Peyer's patch (tissue), 4 donors: Measurements from ENCODE around the gene RBM5. TPM values are rescaled to one million over a fixed set of nuclear protein-coding genes. Genes with fewer than 3 reads are reported as not detected.

Experiments used
- DNase-seq, 3 donors: peaks; one replicate each; pipeline ENCODE4 v3.0.0-alpha.2; 2017 to 2019
- H3K27ac ChIP-seq, 4 donors: fragments of 200-600 bp; sonication (generic); one replicate each; pipeline ENCODE4 v1.5.1; 2016 to 2019
- H3K27me3 ChIP-seq, 2 donors: fragments of 200-600 bp; sonication (generic); one replicate each; pipeline ENCODE4 v1.5.1; 2019
- H3K36me3 ChIP-seq, 3 donors: fragments of 200-600 bp; sonication (generic); one replicate each; pipeline ENCODE4 v1.5.1; 2016 to 2019
- H3K4me1 ChIP-seq, 4 donors: fragments of 200-600 bp; sonication (generic); one replicate each; pipeline ENCODE4 v1.5.1; 2016 to 2019
- H3K4me3 ChIP-seq, 4 donors: fragments of 200-600 bp; sonication (generic); 1 replicate in 3 of 4; 2 replicates in 1 of 4; pipeline ENCODE4 v1.5.1; 2016 to 2019; ENCODE audit warnings: mild to moderate bottlenecking in 1 of 4
- H3K9me3 ChIP-seq, 4 donors: fragments of 200-600 bp; sonication (generic); one replicate each; pipeline ENCODE4 v1.5.1; 2016 to 2019; ENCODE audit warnings: mild to moderate bottlenecking in 1 of 4
- POLR2A ChIP-seq, 2 donors: fragments of 450-650 bp; IDR thresholded peaks; one replicate each; pipeline ENCODE4 v1.5.1; 2017; ENCODE audit warnings: antibody characterized with exemption in 2 of 2, mild to moderate bottlenecking in 2 of 2, moderate library complexity in 2 of 2
- total RNA-seq, 4 donors: library from RNA; depleted of rRNA; stranded (reverse); fragments of >200 nt; gene quantifications; one replicate each; pipeline ENCODE4 v1.1.0, GENCODE V29; 2016
- TF ChIP-seq, protein P1 (sequence below), 6 experiments: fragments of 450-650 bp in 4 of 6; fragments of 200-600 bp in 2 of 6; sonication (generic) in 1 of 6; IDR thresholded peaks; one replicate each; pipeline ENCODE4 v1.5.1; 2017 to 2019; ENCODE audit warnings: antibody characterized with exemption in 6 of 6, mild to moderate bottlenecking in 3 of 6, moderate library complexity in 1 of 6

Gene RBM5
- total RNA-seq, 4 donors from 2014 or later = 212 to 498 (median 416) TPM

DNA sequence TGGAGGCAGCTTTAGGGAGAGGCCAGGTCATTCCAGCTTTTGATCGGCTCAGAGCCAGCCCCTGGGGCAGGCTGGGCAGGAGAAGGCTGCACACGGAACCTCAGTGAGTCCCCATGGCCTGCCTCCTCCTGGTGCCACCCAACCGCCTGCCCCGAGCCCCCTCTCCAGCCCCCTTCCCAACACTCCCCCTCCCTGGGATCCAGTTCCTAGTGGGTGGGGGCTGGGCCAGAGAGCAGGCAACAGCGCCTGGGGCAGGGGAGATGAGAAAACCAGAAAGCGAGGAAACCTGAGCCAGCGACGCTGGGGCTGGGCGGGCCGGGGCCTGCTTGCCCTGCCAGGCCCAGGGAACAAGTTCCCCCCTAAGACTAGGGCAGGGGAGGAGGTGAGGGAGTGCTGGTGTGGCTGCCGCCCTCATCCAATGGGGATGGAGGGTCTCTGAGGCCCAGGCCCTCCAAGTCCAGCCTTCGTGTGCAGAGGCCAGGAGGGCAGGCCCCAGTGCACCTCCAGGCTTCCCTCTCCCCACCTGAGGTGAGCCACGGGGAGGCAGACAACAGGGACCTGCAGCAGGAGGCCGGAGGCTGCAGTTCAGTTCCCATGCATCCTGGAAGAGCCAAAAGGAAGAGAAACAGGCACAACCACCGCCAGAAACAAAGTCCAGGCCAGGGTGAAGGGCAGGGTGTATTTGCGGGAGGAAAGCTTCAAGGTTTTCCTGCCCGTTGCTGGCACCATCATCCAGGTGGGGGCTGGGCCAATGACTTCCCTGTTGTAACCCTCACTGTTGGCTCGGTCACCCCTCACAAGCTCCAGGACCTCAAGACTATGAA lies 62.4 kb downstream of the RBM5 start:
- TF ChIP-seq, protein P1, sequence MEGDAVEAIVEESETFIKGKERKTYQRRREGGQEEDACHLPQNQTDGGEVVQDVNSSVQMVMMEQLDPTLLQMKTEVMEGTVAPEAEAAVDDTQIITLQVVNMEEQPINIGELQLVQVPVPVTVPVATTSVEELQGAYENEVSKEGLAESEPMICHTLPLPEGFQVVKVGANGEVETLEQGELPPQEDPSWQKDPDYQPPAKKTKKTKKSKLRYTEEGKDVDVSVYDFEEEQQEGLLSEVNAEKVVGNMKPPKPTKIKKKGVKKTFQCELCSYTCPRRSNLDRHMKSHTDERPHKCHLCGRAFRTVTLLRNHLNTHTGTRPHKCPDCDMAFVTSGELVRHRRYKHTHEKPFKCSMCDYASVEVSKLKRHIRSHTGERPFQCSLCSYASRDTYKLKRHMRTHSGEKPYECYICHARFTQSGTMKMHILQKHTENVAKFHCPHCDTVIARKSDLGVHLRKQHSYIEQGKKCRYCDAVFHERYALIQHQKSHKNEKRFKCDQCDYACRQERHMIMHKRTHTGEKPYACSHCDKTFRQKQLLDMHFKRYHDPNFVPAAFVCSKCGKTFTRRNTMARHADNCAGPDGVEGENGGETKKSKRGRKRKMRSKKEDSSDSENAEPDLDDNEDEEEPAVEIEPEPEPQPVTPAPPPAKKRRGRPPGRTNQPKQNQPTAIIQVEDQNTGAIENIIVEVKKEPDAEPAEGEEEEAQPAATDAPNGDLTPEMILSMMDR (IDR thresholded peaks at IDR 0.05) = no peak
- no peak for TF ChIP-seq POLR2A (IDR thresholded peaks at IDR 0.05)
- H3K27me3 ChIP-seq = no peaks in the 10 kb centered on the region
- no peaks in the 10 kb centered on the region for H3K36me3 ChIP-seq
- no peaks in the 10 kb centered on the region for H3K9me3 ChIP-seq
- H3K4me1 ChIP-seq = peaks cover 0 to 28% (median 13%) of the 10 kb centered on the region in 4 donors
- no peak overlapping the region for H3K27ac ChIP-seq
- no peak for DNase-seq
- H3K4me3 ChIP-seq = no peak overlapping the region

DNA sequence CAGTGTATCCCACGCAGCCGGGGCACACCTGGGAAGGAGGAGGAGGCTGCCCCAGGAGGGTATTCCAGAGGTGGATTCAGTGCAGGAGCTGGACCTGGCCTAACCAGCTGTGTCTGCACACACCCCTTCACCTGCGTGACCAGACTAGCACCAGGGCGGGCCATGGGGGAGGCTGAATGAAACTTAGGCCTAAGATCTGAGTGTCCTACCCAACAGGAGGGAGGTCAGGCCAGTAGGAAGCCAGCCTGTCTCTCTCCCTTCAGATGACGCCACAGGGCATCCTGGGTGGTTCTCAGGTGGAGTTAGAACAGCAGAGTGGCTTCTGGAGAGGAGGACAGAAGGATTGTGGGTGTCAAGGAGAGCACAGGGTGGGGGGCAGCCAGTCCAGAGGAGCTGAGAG lies 63.0 kb downstream of the RBM5 start:
- no peak overlapping the region for H3K4me3 ChIP-seq
- H3K9me3 ChIP-seq = no peaks in the 10 kb centered on the region
- no peak overlapping the region for H3K27ac ChIP-seq
- no peak for DNase-seq
- no peak for TF ChIP-seq POLR2A (IDR thresholded peaks at IDR 0.05)
- TF ChIP-seq, protein P1 (IDR thresholded peaks at IDR 0.05) = no peak
- no peaks in the 10 kb centered on the region for H3K36me3 ChIP-seq
- H3K4me1 ChIP-seq = peaks cover 0 to 35% (median 13%) of the 10 kb centered on the region in 4 donors
- H3K27me3 ChIP-seq = no peaks in the 10 kb centered on the region

DNA sequence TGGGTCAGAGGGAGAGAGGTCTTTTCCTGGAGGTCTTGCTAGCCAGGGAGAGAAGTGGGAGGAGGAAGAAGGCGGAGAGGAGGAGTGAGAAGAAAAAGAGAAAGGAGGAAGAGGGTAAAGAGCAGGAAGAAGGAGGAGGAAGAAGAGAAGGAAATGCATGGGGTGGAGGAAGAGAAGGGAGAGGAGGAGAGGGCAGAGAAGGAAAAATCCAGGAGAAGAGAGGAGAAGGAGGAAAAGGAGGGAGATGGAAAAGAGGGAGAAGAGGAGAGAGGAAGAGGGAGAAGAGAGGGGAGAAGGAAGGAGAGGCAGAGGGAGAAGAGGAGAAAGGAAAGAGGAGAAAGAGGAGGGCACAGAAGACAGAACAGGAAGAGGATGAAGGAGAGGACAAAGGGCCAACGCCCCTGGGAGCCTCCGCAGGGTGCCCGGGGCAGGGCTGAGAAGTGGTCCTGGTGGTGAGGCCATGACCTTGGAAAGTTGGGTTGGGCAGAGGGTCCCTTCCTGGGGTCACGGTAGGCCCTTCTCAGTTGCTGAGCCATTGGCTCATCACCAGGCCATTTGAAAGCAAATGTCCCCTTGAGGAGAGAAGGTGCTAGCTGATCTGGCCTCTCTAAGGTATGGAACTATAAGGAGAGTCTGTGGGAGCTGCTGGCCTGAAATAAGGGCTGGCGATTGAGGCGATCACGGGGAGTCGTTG lies 65.2 kb downstream of the RBM5 start:
- peak overlapping the region; percentile 46 to 83 (median 74) for H3K4me3 ChIP-seq
- no peak for DNase-seq
- TF ChIP-seq, protein P1 (IDR thresholded peaks at IDR 0.05) = no peak
- TF ChIP-seq POLR2A (IDR thresholded peaks at IDR 0.05) = no peak
- H3K9me3 ChIP-seq = no peaks in the 10 kb centered on the region
- H3K27me3 ChIP-seq = no peaks in the 10 kb centered on the region
- H3K27ac ChIP-seq = peak overlapping the region in 2 of 4 donors; percentile 37 to 83
- peaks cover 0 to 50% (median 13%) of the 10 kb centered on the region in 4 donors for H3K4me1 ChIP-seq
- no peaks in the 10 kb centered on the region for H3K36me3 ChIP-seq

DNA sequence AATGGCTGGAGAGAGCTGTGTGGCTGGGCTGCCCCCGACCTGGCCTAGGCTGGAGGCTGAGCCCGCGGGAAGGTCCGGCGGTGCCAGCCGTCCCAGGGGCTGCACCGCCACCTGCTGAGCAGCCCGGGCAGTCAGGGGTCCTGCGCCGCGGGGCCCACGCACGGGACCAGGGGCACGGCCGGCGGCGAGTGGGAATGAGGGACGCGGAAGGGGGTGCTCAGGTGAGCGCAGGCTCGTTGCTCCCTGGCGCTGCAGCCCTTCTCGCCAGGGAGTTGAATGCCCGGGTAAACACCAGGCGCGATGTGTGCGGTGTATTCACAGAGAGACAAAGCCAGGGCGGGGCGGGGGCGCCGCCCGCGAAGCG lies 65.7 kb downstream of the RBM5 start:
- Histone ChIP-seq H3K4me1 (peaks cover 0 to 50% (median 13%) of the 10 kb centered on the region in 4 donors), H3K9me3 (no peaks in the 10 kb centered on the region), H3K36me3 (no peaks in the 10 kb centered on the region), H3K4me3 (peak overlapping the region; percentile 46 to 83 (median 74)), H3K27ac (peak overlapping the region; percentile 37 to 83 (median 71)), H3K27me3 (no peaks in the 10 kb centered on the region)
- DNase-seq = no peak
- TF ChIP-seq, protein P1 (IDR thresholded peaks at IDR 0.05) = peak in 4 of 6 experiments; percentile 8 to 47 (median 28)
- TF ChIP-seq POLR2A (IDR thresholded peaks at IDR 0.05) = no peak

DNA sequence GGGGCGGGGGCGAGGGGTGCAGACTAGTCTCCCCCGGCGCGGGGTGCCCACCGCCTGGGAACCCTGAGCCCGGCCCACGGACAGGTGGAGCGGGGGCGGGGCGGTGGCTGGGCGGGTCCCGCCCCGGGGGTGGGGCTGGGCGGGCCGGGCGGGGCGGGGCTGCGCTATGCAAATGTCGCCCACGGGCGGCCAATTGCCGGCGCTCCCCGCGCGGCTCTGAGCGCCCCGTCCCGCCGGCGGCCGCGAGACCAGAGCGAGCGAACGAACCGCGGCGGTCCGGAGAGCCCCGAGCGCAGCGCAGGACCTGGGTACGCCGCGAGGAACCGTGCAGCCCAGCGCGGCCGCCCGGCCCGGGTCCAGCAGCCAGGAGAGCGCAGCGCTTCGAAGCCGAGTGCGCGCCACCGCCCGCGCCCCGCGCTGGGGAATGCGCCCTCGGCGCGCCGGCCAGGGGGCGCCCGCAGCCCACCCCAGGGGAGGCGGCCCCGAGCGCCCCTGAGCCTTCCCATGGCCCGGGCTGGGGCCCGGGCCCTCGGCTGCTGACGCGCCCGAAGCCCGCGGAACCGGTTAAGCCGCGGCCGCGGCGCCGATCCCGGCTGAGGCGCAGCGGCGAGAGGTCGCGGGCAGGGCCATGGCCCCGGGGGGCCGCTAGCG lies 66.2 kb downstream of the RBM5 start, which contains the start of gene SEMA3F:
SEMA3F (plus strand) TSS at position 485 of the 651 bp plus-strand sequence. CDS start 4,299 bp downstream, outside the sequence.
- H3K27ac ChIP-seq = peak within 1 kb of the TSS; percentile 37 to 83 (median 71)
- H3K4me1 ChIP-seq = peaks cover 0 to 52% (median 13%) of the 10 kb centered on the region in 4 donors
- no peaks in the 10 kb centered on the region for H3K36me3 ChIP-seq
- peak; percentile 62 to 79 for TF ChIP-seq POLR2A (IDR thresholded peaks at IDR 0.05)
- TF ChIP-seq, protein P1 (IDR thresholded peaks at IDR 0.05) = peak in 3 of 6 experiments; percentile 15 to 33 (median 31)
- peak within 1 kb of the TSS; percentile 46 to 83 (median 74) for H3K4me3 ChIP-seq
- H3K27me3 ChIP-seq = no peaks in the 10 kb centered on the region
- H3K9me3 ChIP-seq = no peaks in the 10 kb centered on the region
- DNase-seq = peak; percentile 66 to 89 (median 83)
